RKO (cell line): ENCODE measurements around the gene STUM.
"Not testable (repeated sequence)": the region's sequence is repeated elsewhere in the genome, so short reads cannot be mapped to it uniquely, and the experiment has no call there.

Experiments
- DNase-seq: peaks from one replicate; pipeline ENCODE4 v3.0.0-alpha.2; 2016; ENCODE audit warnings: low spot score

The STUM gene

GRCh38 chr1:226582966-226583365 lies 34.4 kb downstream of the STUM start:
- no peak for DNase-seq

DNA sequence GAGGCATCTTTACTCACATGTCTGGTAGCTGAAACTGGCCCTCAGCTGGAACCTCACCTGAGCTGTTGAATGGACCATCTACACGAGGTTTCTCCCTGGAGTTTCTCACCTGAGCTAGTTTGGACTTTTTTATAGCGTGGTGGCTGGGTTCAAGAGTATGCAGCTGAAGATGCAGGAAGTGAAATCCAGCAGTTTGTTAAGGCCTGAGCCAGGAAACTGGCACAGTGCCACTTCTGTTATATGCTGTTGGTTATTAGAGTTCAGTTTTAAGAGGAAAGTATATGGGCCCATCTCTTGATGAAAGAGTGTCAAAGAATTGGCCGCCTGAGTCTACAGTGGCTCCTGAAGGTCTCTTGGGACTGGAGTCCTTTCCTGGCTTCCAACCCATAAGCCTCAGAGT lies 35.6 kb downstream of the STUM start:
- no peak for DNase-seq

- no peak for DNase-seq
Measured at GRCh38 chr1:226586116-226586515, 37.6 kb downstream of the STUM start.

DNA sequence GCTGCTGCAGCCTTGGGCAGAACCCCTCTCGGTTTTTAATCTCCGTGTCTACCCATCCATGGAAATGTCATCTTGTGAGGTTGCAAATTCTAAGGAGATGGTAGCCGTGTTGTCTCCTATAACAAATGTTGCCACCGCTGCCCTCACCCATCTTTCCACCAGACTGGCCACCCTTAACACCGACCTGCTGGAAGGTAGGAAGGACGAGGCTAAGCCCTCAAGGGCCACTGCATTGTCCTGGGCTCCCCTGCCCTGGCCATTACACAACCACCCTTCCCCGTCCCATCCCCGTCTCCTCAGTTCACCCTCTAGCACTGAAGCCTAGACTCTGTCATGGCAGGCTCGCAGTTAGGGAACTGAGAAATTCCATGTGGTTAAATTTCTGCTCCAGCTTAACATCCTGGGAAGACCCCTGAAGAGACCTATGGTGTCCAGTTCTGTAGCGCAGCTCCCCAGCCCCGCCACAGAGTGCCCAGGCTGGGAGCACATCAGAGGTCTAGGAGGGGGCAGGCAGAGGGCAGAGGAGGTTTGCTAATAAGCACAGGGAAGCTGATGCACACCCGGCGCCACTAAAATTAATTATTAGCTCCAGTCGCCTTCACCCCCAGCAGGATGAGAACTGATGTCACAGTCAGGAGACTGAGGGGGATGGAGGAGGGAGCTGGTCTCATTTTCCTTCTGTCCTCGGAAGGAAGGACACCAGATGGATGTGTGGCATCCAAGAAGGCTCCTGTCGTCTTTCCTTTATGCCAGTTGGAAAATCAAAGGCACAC lies 38.3 kb downstream of the STUM start:
- no peak for DNase-seq

DNA sequence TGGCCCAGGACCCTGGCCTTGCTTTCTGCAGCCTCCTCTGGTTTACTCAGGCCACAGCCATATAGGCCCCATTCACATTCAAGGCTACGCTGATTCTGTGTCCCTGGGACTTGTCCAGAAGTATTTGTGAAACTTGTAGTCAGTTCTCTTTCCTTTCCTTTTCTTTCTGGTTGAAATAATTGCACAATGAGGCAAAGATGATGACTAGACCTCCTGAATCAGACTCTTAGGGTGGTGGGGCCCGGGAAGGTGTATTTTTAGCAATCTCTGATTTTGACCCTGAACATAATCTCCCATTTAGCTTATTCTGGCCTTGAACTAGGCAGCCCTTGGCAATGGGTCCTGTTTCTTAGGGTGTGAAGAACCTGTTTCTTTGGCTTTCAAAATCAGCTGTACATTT lies 39.9 kb downstream of the STUM start:
- DNase-seq = no peak

- DNase-seq = no peak
Measured at GRCh38 chr1:226589008-226589733, 40.6 kb downstream of the STUM start.

GRCh38 chr1:226590614-226591013 lies 42.0 kb downstream of the STUM start:
- no peak for DNase-seq

- DNase-seq = no peak
Measured at GRCh38 chr1:226593541-226593940, 45.0 kb downstream of the STUM start.

DNA sequence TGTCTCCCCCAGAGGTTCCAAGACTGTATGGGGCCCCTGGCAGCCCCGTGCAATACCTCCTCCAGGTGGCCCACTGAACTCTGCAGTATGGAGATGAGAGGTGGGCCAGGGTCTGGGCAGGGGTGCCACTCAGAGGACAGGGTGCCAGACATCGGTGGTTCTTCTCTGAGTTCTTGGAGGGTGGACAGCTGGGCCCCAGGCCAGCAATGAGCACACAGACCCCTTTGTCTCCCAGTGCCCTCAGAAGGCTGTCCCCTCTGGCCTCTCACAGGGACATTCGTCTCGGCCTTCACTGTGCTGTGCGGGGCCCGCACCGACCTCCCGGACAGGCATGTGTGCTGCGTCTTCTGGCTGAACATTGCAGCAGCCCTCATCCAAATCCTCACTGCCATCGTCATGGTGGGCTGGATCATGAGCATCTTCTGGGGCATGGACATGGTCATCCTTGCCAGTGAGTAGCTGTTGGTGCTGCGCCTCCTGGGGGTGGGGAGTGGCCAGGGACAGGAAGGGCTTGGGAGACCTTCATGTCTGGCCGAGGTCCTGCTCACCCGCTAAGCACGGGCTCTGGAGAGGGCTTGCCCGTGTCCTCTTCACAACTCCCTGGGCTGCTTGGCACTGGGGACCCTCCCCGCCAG lies 48.1 kb downstream of the STUM start:
- DNase-seq = no peak

- no peak for DNase-seq
Measured at GRCh38 chr1:226597616-226598454, 49.3 kb downstream of the STUM start.

- DNase-seq = no peak
Measured at GRCh38 chr1:226598455-226598849, 49.9 kb downstream of the STUM start.

DNA sequence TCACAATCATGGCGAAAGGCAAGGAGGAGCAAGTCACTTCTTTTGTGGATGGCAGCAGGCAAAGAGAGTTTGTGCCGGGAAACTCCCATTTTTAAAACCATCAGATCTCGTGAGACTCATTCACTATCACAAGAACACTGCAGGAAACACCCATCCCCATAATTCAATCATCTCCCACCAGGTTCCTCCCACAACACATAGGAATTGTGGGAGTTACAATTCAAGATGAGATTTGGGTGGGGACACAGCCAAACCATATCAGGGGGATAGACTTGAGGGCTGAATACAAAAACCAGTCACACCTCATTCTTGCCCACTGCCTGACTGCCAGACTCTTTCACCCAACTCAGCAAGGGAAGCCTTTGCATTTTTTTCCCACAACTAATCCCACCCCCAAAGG lies 50.4 kb downstream of the STUM start:
- not testable (repeated sequence) for DNase-seq

GRCh38 chr1:226599636-226600238 lies 51.2 kb downstream of the STUM start:
- no peak for DNase-seq

GRCh38 chr1:226600254-226600653 lies 51.7 kb downstream of the STUM start:
- DNase-seq = no peak

DNA sequence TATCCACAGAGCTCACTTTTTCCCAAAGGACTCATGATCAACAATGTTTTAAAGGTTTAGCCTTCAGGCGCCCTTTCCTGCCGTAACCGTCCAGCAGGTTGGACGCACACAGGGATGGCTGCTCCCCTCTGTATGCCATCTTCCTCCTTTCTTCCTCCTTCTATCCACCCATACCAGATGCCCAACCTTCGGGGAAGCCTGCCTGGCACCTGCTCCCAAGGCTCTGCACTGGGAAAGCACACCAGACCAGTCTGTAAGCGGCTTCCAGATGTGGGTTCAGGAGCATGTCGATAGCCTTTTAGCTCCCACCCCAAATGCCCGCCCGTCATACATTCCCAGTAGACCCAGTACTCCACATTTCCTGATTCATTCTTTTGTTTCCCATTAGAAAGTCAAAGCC lies 52.9 kb downstream of the STUM start:
- no peak for DNase-seq

DNA sequence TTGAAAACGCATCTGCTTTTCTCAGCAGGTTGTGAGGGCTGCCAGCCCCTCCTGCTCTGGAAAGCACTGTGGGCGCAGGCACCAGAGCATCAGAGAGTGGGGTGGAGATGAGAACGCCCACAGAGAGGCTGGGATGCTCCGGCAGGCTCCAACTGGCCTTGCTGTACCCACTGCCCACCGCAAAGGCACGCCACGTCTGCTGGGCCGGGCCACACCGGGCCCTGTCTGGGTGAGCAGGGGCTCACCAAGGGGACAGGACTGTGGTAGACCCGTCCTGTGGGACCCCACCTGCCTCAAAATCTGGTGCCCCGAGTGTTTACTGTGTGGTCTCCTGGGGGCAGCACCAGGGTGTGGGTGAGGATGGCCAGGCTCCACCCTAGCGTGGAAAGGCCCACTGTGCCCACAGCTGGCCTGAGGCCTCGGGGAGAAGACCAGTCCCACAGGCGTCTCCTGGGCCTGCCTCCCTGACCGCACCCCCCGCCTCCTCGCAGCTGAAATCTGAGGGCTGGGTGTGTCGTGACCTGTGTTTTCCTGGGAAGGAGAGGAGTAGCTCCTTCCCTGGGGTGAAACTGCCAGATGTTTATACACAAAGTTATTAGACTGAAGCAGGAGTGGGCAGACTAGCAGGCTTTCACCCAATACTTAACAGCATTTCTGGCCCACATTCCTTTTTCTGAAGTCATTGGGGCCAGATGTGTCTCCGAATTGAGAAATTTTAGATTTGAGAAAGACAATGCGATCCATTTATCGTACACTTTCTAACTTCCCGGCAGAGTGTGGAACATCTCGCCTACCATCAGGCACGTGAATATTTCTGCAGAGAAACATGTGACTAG lies 53.8 kb downstream of the STUM start:
- no peak for DNase-seq

GRCh38 chr1:226603022-226603857 lies 54.7 kb downstream of the STUM start:
- DNase-seq = no peak

- no peak for DNase-seq
Measured at GRCh38 chr1:226603858-226604559, 55.4 kb downstream of the STUM start.

DNA sequence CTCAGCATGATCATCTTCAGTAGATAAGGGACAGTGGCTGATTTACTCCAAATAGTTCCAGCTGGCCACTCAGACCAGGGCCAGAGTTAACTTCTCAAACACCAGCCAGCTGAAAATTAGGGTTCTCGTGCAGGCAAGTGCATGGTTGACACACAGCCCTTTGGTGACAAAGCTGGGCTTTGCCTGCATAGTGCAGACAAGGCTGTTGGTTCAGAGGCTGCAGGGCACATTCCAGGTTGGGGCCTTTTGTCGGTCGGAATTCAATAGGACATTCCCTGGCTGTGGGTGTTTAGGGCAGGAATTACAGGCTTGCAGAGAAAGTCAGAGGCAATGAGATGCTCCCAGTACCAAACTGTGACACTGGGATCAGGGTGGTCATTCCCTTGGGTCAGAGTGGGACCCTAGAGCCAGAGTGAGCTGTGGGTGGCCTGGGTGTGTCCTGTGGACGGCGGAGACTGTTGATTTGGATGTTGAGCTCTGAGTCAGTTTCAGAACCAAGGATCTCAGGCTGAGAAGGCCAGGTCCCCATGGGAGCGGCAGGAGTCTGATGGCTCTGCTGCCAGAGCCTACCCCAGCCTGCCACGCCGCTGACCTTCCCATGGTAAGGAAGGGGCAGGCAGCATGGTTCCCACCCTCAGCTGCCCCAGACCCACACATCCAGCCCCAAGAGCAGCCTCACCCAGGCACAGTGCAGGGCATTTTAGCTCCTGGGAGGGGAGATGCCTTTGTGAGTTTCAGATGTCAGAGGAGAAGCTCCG lies 56.2 kb downstream of the STUM start:
- DNase-seq = no peak
